Measurements from ENCODE around the gene PCGF2.

DNA sequence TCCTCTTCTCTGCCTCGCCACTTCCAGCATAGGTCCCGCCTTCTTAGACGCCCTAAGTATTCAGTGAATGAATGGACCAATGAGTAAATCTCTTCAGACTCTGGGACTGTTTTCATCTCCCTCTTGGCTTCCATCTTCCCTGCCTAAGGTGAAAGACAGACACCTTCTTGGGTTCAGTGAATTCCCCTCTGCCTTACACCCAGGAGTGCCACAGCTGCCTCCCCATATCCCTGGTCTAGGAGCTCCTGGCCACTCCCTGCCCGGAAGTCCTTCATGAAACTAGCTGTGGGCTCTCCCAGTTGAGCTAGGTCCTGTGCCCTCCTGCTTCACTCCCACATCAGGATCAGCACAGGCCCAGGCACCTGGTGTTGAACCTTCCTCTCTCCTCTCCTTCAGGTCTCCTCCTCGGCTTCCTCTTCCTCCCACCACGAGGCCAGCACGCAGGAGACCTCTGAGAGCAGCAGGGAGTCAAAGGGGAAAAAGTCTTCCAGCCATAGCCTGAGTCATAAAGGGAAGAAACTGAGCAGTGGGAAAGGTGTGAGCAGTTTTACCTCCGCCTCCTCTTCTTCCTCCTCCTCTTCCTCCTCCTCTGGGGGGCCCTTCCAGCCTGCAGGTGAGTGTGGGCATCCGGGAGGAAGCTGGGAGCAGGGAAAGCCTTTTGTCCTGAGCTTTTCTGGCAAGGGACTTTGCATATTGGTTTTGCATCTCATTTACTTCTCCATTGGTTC is 32.8 kb downstream of the PCGF2 start:
- no peak for TF ChIP-seq POLR2AphosphoS5 (IDR thresholded peaks at IDR 0.05; ENCODE audit: low read depth, low read length)
- no peak for TF ChIP-seq POLR2A (IDR thresholded peaks at IDR 0.05; ENCODE audit: low read depth, low read length)
- no peak for TF ChIP-seq TAF1 (IDR thresholded peaks at IDR 0.05; ENCODE audit: borderline replicate concordance, low read depth, low read length)
